LNCaP clone FGC (cell line): Measurements from ENCODE around the gene SEC22A.

Experiments used
- DNase-seq: peaks from one replicate; pipeline ENCODE4 v3.0.0-alpha.2; 2011; ENCODE audit warnings: low read depth
- H3K4me3 ChIP-seq: 2 replicates; pipeline ENCODE4 v1.5.1; 2011; ENCODE audit warnings: mild to moderate bottlenecking, low read depth, low read length, control low read depth
- TF ChIP-seq, protein P1 (sequence below): IDR thresholded peaks from 2 replicates; pipeline ENCODE4 v1.5.1; 2012; ENCODE audit warnings: mild to moderate bottlenecking; ENCODE audit not compliant: control insufficient read depth, insufficient read depth; ENCODE audit errors: extremely low read depth

Gene SEC22A

DNA sequence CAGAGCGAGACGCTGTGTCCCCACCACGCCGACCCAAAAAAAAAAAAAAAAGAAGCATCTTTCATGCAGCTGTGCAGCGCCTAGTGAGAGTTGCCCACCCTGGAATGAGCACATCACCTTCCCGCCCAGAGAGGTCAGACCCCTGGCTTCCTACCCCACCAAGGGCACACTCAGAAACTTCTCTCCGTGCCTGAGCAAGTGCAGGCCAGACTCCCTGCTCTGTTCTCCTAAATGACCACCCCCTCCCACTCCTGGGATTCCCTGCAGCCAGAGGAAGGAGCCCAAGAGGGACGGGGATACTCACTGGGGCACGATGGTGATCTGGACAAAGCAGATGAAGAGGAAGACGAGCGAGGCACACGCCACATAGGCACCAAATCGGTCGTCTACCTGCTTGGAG lies 116.0 kb downstream of the SEC22A start:
- TF ChIP-seq, protein P1, sequence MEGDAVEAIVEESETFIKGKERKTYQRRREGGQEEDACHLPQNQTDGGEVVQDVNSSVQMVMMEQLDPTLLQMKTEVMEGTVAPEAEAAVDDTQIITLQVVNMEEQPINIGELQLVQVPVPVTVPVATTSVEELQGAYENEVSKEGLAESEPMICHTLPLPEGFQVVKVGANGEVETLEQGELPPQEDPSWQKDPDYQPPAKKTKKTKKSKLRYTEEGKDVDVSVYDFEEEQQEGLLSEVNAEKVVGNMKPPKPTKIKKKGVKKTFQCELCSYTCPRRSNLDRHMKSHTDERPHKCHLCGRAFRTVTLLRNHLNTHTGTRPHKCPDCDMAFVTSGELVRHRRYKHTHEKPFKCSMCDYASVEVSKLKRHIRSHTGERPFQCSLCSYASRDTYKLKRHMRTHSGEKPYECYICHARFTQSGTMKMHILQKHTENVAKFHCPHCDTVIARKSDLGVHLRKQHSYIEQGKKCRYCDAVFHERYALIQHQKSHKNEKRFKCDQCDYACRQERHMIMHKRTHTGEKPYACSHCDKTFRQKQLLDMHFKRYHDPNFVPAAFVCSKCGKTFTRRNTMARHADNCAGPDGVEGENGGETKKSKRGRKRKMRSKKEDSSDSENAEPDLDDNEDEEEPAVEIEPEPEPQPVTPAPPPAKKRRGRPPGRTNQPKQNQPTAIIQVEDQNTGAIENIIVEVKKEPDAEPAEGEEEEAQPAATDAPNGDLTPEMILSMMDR, result no peak

DNA sequence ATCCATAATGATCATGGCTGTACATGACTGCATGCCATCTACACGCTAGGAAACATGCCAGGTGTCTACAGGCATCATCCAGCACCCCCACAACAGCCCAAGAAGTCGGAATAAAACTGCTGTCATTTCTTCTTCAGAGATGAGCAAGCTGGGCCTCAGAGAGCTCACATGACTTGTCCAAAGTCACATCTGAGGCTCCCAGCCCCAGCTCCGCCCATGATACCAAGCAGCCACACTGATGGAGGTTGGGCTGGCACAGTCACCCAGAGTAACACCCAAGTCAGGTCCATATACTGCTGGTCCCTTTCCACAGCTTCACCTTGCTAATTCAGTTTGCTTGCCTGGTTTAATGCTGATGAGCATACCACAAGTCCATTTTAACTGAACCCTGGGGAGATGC lies 116.6 kb downstream of the SEC22A start:
- no peak for DNase-seq
- no peak overlapping the region for H3K4me3 ChIP-seq
- TF ChIP-seq, protein P1, result no peak

More for the DNA sequence above, 116.0 kb downstream of the SEC22A start:
- H3K4me3 ChIP-seq, result no peak overlapping the region
- no peak for DNase-seq

DNA sequence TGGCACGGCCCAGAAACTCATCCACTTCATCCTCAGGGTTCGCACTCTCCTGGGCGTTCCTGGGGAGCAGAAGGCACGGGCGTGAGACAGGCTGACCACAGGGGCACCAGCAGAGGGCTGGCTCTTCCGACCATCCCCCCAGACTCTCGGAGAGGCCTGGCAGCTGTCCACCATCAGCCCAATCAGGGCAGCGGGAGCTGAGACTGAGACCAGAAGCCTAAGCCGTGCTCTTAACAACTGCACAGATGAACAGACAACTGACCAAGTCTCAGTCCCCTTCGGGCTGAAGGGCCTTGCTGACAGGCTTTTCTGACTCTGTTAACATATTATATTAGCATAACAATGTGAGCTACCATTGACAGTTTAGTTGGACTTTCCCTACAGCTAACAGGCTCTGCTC lies 118.0 kb downstream of the SEC22A start:
- TF ChIP-seq, protein P1, result no peak
- H3K4me3 ChIP-seq, result no peak overlapping the region

DNA sequence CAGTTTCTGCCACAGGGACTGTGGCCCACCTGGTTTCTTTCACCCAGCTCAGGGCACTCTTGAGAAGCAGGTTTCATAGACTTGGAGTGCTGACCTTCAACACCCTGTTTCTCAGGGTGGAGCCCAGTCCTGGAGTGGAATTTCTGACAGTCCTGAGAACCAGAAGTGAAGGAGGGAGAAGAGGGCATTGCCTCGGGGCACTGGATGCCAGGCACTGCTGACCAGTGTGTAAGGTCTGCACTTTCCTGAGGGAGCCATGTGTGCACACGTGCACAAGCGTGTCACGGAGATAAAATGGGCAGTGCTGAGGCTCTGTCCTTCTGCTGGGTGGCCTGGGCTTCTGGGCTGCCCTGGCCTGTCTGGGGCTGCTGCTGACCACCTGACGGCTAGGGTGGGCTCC lies 118.5 kb downstream of the SEC22A start:
- TF ChIP-seq, protein P1, result no peak
- no peak for DNase-seq
- H3K4me3 ChIP-seq, result no peak overlapping the region

More for the DNA sequence above, 118.0 kb downstream of the SEC22A start:
- no peak for DNase-seq

DNA sequence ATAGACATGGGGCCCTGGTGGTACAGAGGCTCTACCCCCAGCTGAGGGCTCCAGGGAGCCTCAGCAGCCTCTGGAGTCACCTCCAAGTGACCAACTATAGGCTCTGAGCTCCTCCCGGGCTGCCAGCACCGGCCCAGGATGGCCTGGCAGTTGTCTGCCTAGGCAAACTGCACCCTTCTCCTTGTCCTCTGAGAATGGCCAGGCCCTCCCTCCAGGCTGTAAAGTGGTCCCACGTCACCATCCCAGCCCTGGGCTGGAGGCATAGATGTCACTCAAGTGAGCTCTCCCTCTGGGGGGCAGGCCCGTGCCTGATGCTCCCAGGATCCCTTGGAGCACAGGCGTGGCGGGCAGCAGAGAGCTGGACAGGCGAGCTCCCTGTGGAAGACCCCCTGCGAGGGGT lies 120.1 kb downstream of the SEC22A start:
- DNase-seq, result no peak
- TF ChIP-seq, protein P1, result no peak

DNA sequence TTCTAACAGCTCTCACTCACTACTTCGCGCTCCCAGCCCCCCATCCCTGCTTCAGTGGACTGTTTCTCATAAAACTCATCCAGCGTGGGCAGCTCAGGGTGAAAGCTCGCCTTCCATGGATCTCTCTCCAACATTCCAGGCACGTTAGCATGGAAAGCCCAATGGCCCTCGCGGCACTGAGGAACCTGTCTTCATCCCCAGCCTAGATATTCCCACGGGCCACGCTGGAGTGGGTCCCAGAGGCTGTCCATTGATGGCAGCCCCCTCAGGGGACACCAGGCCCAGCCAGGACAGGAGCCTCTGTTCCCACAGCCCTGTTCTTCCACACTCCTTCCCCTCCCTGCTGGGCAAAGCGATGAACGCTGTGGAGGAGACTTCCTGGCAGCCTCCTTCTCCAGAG lies 121.1 kb downstream of the SEC22A start:
- TF ChIP-seq, protein P1, result no peak
- H3K4me3 ChIP-seq, result no peak overlapping the region
- DNase-seq, result no peak

More for the DNA sequence above, 120.1 kb downstream of the SEC22A start:
- no peak overlapping the region for H3K4me3 ChIP-seq
